H1 (cell line): ENCODE results near the gene MTX1. TPM values are rescaled to one million over a fixed set of nuclear protein-coding genes. Genes with fewer than 3 reads are reported as not detected.

ENCODE experiments used
- CTCF ChIA-PET: fragments of 300-600 bp; sonication (Branson Sonifier 250); formaldehyde crosslinking; loops from one replicate; lab custom pipeline; 2021; ENCODE audit not compliant: partially characterized antibody; lab: Charles Lee
- POLR2A ChIA-PET: fragments of 300-600 bp; sonication (Branson Sonifier 250); formaldehyde crosslinking; loops from one replicate; lab custom pipeline; 2021; ENCODE audit warnings: inconsistent platforms; ENCODE audit not compliant: partially characterized antibody; lab: Charles Lee
- DNase-seq, 2 experiments: peaks; one replicate each; pipeline versions ENCODE4 v3.0.0 to v3.0.0-alpha.2; 2010 to 2022; ENCODE audit warnings: low spot score in 2 of 2, low read depth in 1 of 2, mixed read lengths in 1 of 2
- FAIRE-seq: peaks from 2 replicates; lab custom pipeline; 2011; peaks lifted over from hg19 to GRCh38; lab: Jason Lieb, UNC
- H2AFZ ChIP-seq: 2 replicates; pipeline ENCODE4 v1.8.1; 2012; ENCODE audit warnings: low read length, inconsistent platforms
- H2AK5ac ChIP-seq: 2 replicates; pipeline ENCODE4 v1.6.1; 2013; ENCODE audit warnings: low read depth, low read length
- H2BK120ac ChIP-seq: replicated peaks from 2 replicates; pipeline ENCODE3; 2013; ENCODE audit warnings: low read depth, low read length, inconsistent platforms
- H2BK12ac ChIP-seq: 2 replicates; pipeline ENCODE4 v1.6.1; 2013; ENCODE audit warnings: low read depth, low read length
- H2BK15ac ChIP-seq: 2 replicates; pipeline ENCODE4 v1.6.1; 2013; ENCODE audit warnings: low read length
- H2BK20ac ChIP-seq: 2 replicates; pipeline ENCODE4 v1.6.1; 2013; ENCODE audit warnings: low read length
- H2BK5ac ChIP-seq: 2 replicates; pipeline ENCODE4 v1.6.1; 2013; ENCODE audit warnings: low read depth, low read length
- H3K14ac ChIP-seq: 2 replicates; pipeline ENCODE4 v1.6.1; 2013; ENCODE audit warnings: inconsistent platforms; ENCODE audit not compliant: insufficient read length
- H3K18ac ChIP-seq: 2 replicates; pipeline ENCODE4 v1.6.1; 2013; ENCODE audit warnings: low read length; ENCODE audit errors: extremely low read depth
- H3K23ac ChIP-seq: 2 replicates; pipeline ENCODE4 v1.6.1; 2013; ENCODE audit warnings: inconsistent platforms; ENCODE audit not compliant: insufficient read length
- H3K23me2 ChIP-seq: 2 replicates; pipeline ENCODE4 v1.6.1; 2013; ENCODE audit warnings: low read depth, low read length
- H3K27ac ChIP-seq: 2 replicates; pipeline ENCODE4 v1.6.1; 2011; ENCODE audit warnings: low read depth, low read length, inconsistent platforms
- H3K27me3 ChIP-seq, 4 experiments: replicated peaks in 1 of 4; 1 replicate in 1 of 4; 2 replicates in 3 of 4; pipeline versions ENCODE4 v1.6.1 to v1.8.1; 2011 to 2013; ENCODE audit warnings: low read length in 3 of 4, mild to moderate bottlenecking in 3 of 4, inconsistent platforms in 2 of 4, mixed read lengths in 2 of 4, moderate library complexity in 1 of 4; ENCODE audit not compliant: control insufficient read depth in 3 of 4, insufficient read depth in 3 of 4; ENCODE audit errors: extremely low read depth in 1 of 4
- H3K36me3 ChIP-seq, 4 experiments: 2 replicates each; pipeline versions ENCODE4 v1.6.1 to v1.8.1; 2011 to 2013; ENCODE audit warnings: mild to moderate bottlenecking in 4 of 4, low read length in 3 of 4, moderate library complexity in 2 of 4, control low read depth in 1 of 4, inconsistent platforms in 1 of 4; ENCODE audit not compliant: insufficient read depth in 4 of 4, control insufficient read depth in 2 of 4
- H3K4ac ChIP-seq: replicated peaks from 2 replicates; pipeline ENCODE3; 2013; ENCODE audit warnings: low read length, low read depth, mixed read lengths, inconsistent platforms; ENCODE audit not compliant: insufficient read length
- H3K4me1 ChIP-seq, 4 experiments: replicated peaks in 1 of 4; 1 replicate in 1 of 4; 2 replicates in 3 of 4; pipeline versions ENCODE4 v1.6.1 to v1.8.1; 2011 to 2013; ENCODE audit warnings: low read length in 3 of 4, inconsistent platforms in 2 of 4, mixed read lengths in 1 of 4; ENCODE audit not compliant: insufficient read depth in 4 of 4, control insufficient read depth in 3 of 4
- H3K4me2 ChIP-seq, 2 experiments: 2 replicates each; pipeline versions ENCODE4 v1.6.1 to v1.8.1; 2011 to 2013; ENCODE audit warnings: low read depth in 2 of 2, low read length in 2 of 2, control low read depth in 1 of 2, inconsistent platforms in 1 of 2, mild to moderate bottlenecking in 1 of 2; ENCODE audit not compliant: insufficient read depth in 1 of 2
- H3K4me3 ChIP-seq, 4 experiments: fragments of 200-600, 300-600 bp in 1 of 4; sonication (generic), shearing (Covaris generic), sonication (Bioruptor Twin) in 1 of 4; 2 replicates each; pipeline versions ENCODE4 v1.5.1 to v1.8.1; 2011 to 2016; ENCODE audit warnings: low read length in 4 of 4, low read depth in 3 of 4, control low read depth in 2 of 4, inconsistent platforms in 2 of 4, mild to moderate bottlenecking in 2 of 4, mixed read lengths in 1 of 4, moderate library complexity in 1 of 4; ENCODE audit not compliant: insufficient read depth in 2 of 4; ENCODE audit errors: extremely low read depth in 1 of 4
- H3K56ac ChIP-seq: replicated peaks from 2 replicates; pipeline ENCODE3; 2013; ENCODE audit warnings: low read depth, mild to moderate bottlenecking, mixed read lengths, low read length, inconsistent platforms; ENCODE audit not compliant: insufficient read length
- H3K79me1 ChIP-seq: 2 replicates; pipeline ENCODE4 v1.6.1; 2013; ENCODE audit warnings: low read depth, low read length, control low read depth
- H3K79me2 ChIP-seq, 2 experiments: 2 replicates each; pipeline versions ENCODE4 v1.6.1 to v1.8.1; 2012 to 2013; ENCODE audit warnings: low read length in 2 of 2, mild to moderate bottlenecking in 2 of 2, inconsistent platforms in 1 of 2; ENCODE audit not compliant: insufficient read depth in 2 of 2, control insufficient read depth in 1 of 2
- H3K9ac ChIP-seq, 4 experiments: replicated peaks in 1 of 4; 1 replicate in 1 of 4; 2 replicates in 3 of 4; pipeline versions ENCODE4 v1.6.1 to v1.8.1; 2011 to 2013; ENCODE audit warnings: low read depth in 3 of 4, low read length in 3 of 4, control low read depth in 2 of 4, mild to moderate bottlenecking in 2 of 4, moderate library complexity in 2 of 4, inconsistent platforms in 1 of 4; ENCODE audit errors: extremely low read depth in 1 of 4
- H3K9me3 ChIP-seq, 2 experiments: 2 replicates each; pipeline versions ENCODE4 v1.6.1 to v1.8.1; 2012 to 2013; ENCODE audit warnings: mild to moderate bottlenecking in 2 of 2, moderate library complexity in 2 of 2, control low read depth in 1 of 2, inconsistent platforms in 1 of 2, low read depth in 1 of 2, low read length in 1 of 2, mixed read lengths in 1 of 2; ENCODE audit not compliant: insufficient read depth in 2 of 2
- H4K20me1 ChIP-seq, 2 experiments: replicated peaks in 1 of 2; 2 replicates each; pipeline versions ENCODE3 to v1.8.1; 2011 to 2013; ENCODE audit warnings: inconsistent platforms in 2 of 2, low read length in 2 of 2, mild to moderate bottlenecking in 1 of 2; ENCODE audit not compliant: insufficient read depth in 2 of 2, control insufficient read depth in 1 of 2
- H4K5ac ChIP-seq: 2 replicates; pipeline ENCODE4 v1.6.1; 2013; ENCODE audit warnings: low read length, low read depth, mixed read lengths, inconsistent platforms; ENCODE audit not compliant: insufficient read length
- H4K8ac ChIP-seq: 2 replicates; pipeline ENCODE4 v1.8.0; 2013; ENCODE audit warnings: mild to moderate bottlenecking, moderate library complexity, low read length, inconsistent platforms; ENCODE audit not compliant: insufficient read depth; ENCODE audit errors: extremely low read depth
- H4K91ac ChIP-seq: replicated peaks from 2 replicates; pipeline ENCODE3; 2013; ENCODE audit warnings: low read length, mixed read lengths, inconsistent platforms; ENCODE audit not compliant: insufficient read length
- ATF2 ChIP-seq: IDR thresholded peaks from 2 replicates; pipeline ENCODE4 v1.6.1; 2012; ENCODE audit warnings: low read length, inconsistent platforms
- CBX5 ChIP-seq: fragments of 300-800, 300-1000 bp; sonication (generic); IDR thresholded peaks from 2 replicates; pipeline ENCODE4 v1.7.1; 2016; ENCODE audit warnings: antibody characterized with exemption, low read length, low read depth
- CBX8 ChIP-seq: fragments of 300-800, 300-1000 bp; sonication (generic); IDR thresholded peaks from 2 replicates; pipeline ENCODE4 v1.7.1; 2016; ENCODE audit warnings: low read depth, low read length, borderline replicate concordance
- SRF ChIP-seq: IDR thresholded peaks from 2 replicates; pipeline ENCODE4 v1.6.1; 2011; ENCODE audit warnings: mild to moderate bottlenecking, low read depth, low read length, moderate library complexity
- TBP ChIP-seq: IDR thresholded peaks from 2 replicates; pipeline ENCODE4 v1.6.1; 2011; ENCODE audit warnings: low read depth, low read length, improper control_type of control experiment
- WGBS, 2 experiments: shearing (Covaris generic) in 1 of 2; methylation state at CpG; one replicate each; pipeline versions ENCODE4 v1.1.6 to v1.1.7; 2013 to 2015; ENCODE audit warnings: low lambda C conversion rate in 2 of 2, mixed read lengths in 2 of 2, inconsistent platforms in 1 of 2, low coverage in 1 of 2, missing lambda C conversion rate in 1 of 2; ENCODE audit not compliant: insufficient replicate concordance in 2 of 2, insufficient coverage in 1 of 2, insufficient read length in 1 of 2; ENCODE audit errors: extremely low coverage in 1 of 2, missing lambda C conversion rate in 1 of 2; 5-methylcytosine and 5-hydroxymethylcytosine counted together
- polyA plus RNA-seq, 7 experiments: library from polyadenylated mRNA; depleted of rRNA in 3 of 7; stranded (reverse) in 5 of 7; unstranded in 2 of 7; fragments of >200 nt in 5 of 7; fragments of 200-250 nt in 2 of 7; gene quantifications; 1 replicate in 5 of 7; 2 replicates in 1 of 7; 4 replicates in 1 of 7; pipeline versions ENCODE4 v1.2.1 to v1.2.3, GENCODE V29; 2011 to 2013; ENCODE audit warnings: missing spikeins in 2 of 7, mixed read lengths in 2 of 7
- total RNA-seq: library from RNA; stranded (reverse); fragmentation: NEBNext Ultra II Directional; extraction: Animal tissue kit (Norgen Biotek cat#: 25700); gene quantifications from 2 replicates; pipeline ENCODE4 v1.2.1, GENCODE V29; 2021

The MTX1 gene
- total and polyA plus RNA-seq, 2 of the 8 experiments (the other 6 are each of a cell fraction or from before 2014, with no cell fraction given) = 47.9 to 131 TPM

- no peak overlapping the region for H2BK120ac ChIP-seq
- peak overlapping the region; percentile 20; the same call in 1 of the 2 replicates for H2BK15ac ChIP-seq
- H3K36me3 ChIP-seq = peaks cover 0 to 4% (median 0%) of the 10 kb centered on the region in 4 experiments; a peak in 2 of 8 replicates
- H2AFZ ChIP-seq = no peak overlapping the region
- H4K8ac ChIP-seq = no peak overlapping the region
- H3K79me1 ChIP-seq = no peaks in the 10 kb centered on the region
- H4K20me1 ChIP-seq = peaks cover 0 to 6% of the 10 kb centered on the region in 2 experiments
- no peak overlapping the region for H4K5ac ChIP-seq
- WGBS, 2 experiments = 96% methylated on average over 5 of the region's 5 CpGs; no CpG with 5 or more reads in 1 of the 2 experiments
- H4K91ac ChIP-seq = no peak overlapping the region
- no peak overlapping the region for H2BK5ac ChIP-seq
- no peak overlapping the region for H3K18ac ChIP-seq
- H3K4ac ChIP-seq = no peak overlapping the region
- H3K23ac ChIP-seq = no peak overlapping the region
- no peaks in the 10 kb centered on the region for H3K9me3 ChIP-seq
- peaks cover 0 to 26% (median 16%) of the 10 kb centered on the region in 4 experiments; a peak in 6 of 7 replicates for H3K4me1 ChIP-seq
- no peak for DNase-seq
- H3K4me2 ChIP-seq = peak overlapping the region; percentile 79 to 88
- H2BK20ac ChIP-seq = no peak overlapping the region
- ChIA-PET POLR2A (interaction anchor here (0.9 to 7.1 kb wide), 2 partner anchors 7 to 14 kb away, joined by 3 to 48 read pairs; partner anchors contain the start of gene SCAMP3), CTCF (interaction anchor here (4.9 to 15.2 kb wide), 2 partner anchors 52 to 69 kb away, joined by 103 to 227 read pairs; partner anchors contain the start of genes FDPS and RUSC1)
- H3K23me2 ChIP-seq = peaks cover 12% of the 10 kb centered on the region; the same call in 1 of the 2 replicates
- H3K56ac ChIP-seq = no peak overlapping the region
- FAIRE-seq = no peak
- 0 out of 4 replicates have a peak, but pooled peaks cover 0 to 3% of the 10 kb centered on the region in 2 experiments for H3K79me2 ChIP-seq
- no peak for TF ChIP-seq TBP
- TF ChIP-seq ATF2 = no peak
- no peak for TF ChIP-seq SRF
- no peak for TF ChIP-seq CBX5
- no peak for TF ChIP-seq CBX8
- no peaks in the 10 kb centered on the region for H3K27me3 ChIP-seq
- no peak overlapping the region for H3K27ac ChIP-seq
- peak overlapping the region in 3 of 4 experiments; percentile 57 to 91 (median 75); a peak in 3 of 8 replicates for H3K4me3 ChIP-seq
- no peak overlapping the region for H2BK12ac ChIP-seq
- H3K14ac ChIP-seq = no peak overlapping the region
- no peak overlapping the region; a peak in 1 of 7 replicates for H3K9ac ChIP-seq
- H2AK5ac ChIP-seq = peak overlapping the region; percentile 90; the same call in 1 of the 2 replicates
Observed at GRCh38 chr1:155253797-155254196, 45.3 kb downstream of the MTX1 start.
